G401 (cell line): ENCODE data around the gene DNAJC7. TPM values are rescaled to one million over a fixed set of nuclear protein-coding genes. Genes with fewer than 3 reads are reported as not detected.
A peak's percentile ranks its signal among the peaks of the same experiment; 100 is the strongest.
"Not testable (repeated sequence)": the region's sequence is repeated elsewhere in the genome, so short reads cannot be mapped to it uniquely, and the experiment has no call there.

ENCODE experiments used
- DNase-seq: peaks from one replicate; pipeline ENCODE4 v3.0.0-alpha.2; 2015; ENCODE audit warnings: low spot score
- in situ Hi-C: cut with HindIII; loops from 2 replicates; pipeline ENCODE4 v1.10.0; 2016; ENCODE audit warnings: low sequenced_read_pairs, mixed read lengths
- total RNA-seq: library from RNA; depleted of rRNA; stranded (reverse); fragments of >200 nt; shearing (Covaris generic); gene quantifications from 2 replicates; pipeline ENCODE4 v1.2.3, GENCODE V29; 2014

The DNAJC7 gene
- total RNA-seq, 1 experiment from 2014 or later = 158 TPM

DNA sequence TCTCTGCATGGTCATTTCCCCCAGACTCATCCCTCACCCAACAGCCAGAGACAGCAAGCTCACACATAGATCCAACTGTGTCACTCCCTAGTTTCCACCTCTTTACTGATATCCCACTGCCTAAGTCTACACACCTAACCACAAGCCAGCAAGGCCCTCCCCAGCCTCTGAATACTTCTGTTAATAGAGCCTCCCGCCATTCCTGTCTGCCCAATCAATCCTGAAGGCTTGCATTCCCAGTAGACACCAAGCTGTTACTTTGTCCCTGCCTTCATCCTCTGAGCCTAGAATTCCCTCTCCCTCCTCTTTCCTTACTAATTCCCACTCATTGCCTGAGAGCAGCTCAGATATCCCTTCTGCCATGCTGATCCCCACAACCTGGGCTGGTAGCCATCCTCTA lies 28.5 kb upstream of the DNAJC7 start:
- in situ Hi-C loops = no loop called here

DNA sequence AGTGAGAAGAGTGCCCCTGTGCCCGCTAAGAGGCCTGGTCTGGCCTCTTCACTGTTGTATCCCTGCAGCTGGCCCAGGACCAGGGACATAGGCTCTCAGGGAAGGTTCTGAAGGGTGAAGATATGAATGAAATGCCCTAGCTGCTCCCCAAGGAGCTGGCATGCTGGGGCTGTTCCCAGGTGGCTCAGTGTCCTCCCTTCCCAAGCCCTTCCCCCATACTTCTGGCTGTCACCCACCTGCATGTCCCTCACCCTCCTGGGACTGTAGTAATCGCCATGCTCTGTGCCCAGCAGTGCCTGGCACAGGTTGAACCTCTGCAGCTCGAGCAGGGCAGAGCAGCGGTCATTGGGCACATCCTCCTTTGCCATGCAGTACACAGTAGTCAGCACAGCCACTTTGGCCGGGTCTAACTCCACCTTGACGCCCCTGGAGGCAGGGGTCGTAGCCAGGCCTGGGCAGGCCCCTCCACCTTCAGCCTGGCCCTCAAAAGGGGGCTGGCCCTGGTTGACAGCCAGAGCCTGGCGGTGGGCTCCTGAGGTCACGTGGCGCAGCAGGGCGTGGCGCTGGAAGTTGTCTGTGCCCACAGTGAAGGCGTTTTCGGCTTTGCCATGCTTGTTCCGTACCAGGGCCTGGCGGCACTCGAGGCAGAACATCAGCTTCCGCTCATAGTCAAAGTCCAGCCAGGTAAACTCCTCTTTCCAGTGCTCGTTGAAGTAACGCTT lies 25.5 kb upstream of the DNAJC7 start:
- no peak for DNase-seq
- in situ Hi-C loops = no loop called here

More for the DNA sequence above, 28.5 kb upstream of the DNAJC7 start:
- no peak for DNase-seq

DNA sequence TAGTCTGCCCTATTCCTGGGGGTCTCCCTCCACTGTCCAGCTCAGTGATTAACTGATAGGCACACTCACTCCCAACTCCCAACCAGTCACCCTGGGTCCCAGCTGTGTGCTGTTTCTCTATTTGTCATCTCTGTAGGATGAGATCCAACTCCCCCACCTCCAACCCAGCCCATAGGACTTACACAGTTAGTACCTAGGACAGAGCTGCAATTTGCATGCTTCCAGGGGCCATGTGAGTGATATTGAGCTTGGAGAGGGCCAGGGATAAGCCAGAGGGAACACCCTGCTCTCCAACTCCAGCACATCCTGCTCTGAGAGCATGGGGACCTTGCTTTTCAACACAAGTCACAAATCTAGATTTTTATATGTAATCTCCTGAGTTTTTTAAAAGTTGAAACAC lies 24.4 kb upstream of the DNAJC7 start:
- in situ Hi-C loops = no loop called here
- DNase-seq = no peak

DNA sequence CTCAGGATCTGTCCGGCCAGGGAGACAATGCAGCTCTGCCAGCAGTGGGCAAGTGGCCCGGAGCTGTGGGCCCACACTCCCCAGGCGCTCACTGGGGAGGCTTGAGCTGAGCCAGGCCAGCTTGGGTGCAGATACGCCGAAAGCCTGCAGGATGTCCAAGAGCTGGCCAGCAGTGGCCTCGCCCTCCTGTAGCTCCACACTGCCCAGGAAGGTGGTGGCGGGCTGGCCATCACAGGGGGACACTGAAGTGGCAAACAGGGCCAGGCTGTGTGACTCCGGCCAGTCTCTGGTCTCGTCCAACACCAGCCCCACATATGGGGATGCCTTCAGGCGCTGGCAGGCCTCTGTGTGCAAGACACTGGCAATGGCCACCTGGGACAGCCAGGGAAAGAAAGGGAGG lies 23.6 kb upstream of the DNAJC7 start:
- no peak for DNase-seq
- in situ Hi-C loops = no loop called here

DNA sequence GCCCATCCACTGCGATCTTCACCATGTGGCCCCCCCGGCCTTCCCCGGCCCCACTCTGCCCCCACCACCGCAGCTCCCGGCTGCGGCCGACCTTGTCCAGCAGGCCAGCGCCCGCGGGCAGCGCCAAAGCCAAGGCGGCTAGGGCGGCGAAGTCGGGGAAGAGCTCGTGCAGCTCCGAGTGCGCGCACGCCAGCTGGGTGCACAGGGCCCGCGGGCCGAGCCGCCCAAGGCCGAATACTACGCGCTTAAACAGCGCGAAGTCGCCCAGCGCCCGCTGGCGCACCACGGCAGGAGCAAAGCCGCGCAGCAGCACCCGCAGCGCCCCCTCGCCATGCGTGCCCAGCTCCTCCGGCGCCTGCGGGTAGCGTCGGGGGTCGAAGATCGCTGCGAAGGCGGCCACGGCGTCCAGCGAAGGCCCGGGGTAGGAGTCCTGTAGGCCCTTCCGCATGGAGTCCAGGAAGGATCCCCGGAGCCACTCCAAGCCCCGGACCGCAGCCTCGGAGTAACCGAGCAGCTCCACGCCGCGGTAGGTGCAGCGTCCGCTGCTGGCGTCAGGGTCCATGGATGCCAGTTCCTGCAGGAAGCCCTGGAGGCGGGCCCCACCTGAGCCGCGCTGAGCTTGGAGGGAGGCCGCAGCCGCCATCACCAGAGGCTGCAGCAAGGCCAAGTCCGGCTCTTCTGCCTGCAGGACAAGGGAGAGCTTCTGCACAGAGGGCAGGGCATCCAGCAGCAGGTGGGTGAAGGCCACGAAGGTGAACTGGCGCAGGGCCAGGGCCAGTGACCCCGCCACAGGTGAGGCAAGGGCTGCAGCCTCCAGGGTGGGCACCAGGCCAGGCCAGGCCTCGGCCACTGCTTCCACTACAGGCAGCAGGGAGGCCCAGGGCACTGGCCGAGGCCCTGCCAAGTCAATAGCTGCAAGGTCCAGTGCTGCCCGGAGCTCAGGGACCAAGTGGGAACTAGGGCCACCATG lies 22.8 kb upstream of the DNAJC7 start:
- in situ Hi-C loops = no loop called here
- peak; percentile 47 for DNase-seq

DNA sequence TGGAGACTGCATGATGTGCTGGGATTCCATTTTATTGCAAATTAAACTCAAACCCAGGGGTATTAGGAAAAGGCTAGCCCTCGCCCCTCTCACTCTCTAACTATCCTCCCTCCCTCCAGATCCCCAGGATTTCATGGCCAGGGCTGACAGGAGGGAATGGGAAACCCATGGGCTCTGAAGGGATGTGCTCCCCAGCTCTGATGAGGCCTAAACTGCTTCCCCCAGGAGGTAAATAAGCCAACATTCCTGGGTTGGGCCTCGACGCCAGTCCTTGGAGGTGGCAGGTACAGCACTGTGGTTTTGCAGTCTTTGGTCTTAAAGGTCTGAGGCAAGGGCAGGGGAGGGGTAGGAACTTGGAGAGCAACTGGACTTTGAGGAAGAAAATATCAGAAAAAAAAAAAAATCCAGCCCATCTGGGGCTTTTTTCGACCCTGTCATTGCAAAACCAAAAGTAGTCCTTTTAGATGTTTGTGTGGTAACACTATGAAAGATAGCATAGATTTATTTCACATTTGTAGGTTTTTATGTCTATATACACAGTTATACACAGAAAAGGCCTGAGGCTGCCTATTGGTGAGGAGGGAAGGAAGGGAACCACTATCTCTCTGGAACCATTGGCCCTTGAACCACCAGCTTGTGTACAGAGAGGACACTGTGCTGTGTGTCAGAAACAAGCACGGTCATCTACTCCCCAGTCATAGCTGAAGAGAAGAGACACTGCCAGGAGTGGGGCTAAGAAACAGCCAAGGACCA lies 21.2 kb upstream of the DNAJC7 start:
- in situ Hi-C loops = no loop called here
- no peak for DNase-seq

DNA sequence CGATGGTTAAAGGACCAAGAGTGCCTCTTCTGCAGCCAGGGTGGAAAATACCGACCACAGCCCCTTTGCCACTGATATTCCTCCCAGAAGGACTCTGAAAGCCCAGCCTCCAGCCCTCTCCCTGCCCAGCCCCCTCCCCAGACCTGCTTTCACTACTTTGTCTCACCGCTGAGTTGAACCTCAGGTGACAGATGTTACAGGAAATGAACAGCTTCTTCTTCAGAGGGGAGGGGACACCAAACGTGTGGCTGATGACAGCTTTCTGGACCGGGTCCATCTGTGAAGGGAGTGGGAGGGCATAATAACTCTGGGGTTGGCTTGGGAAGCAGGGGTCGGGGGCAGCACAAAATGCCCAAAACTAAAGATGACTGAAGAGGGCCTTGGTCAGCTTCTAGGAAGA lies 16.8 kb upstream of the DNAJC7 start:
- in situ Hi-C loops = no loop called here
- DNase-seq = no peak

DNA sequence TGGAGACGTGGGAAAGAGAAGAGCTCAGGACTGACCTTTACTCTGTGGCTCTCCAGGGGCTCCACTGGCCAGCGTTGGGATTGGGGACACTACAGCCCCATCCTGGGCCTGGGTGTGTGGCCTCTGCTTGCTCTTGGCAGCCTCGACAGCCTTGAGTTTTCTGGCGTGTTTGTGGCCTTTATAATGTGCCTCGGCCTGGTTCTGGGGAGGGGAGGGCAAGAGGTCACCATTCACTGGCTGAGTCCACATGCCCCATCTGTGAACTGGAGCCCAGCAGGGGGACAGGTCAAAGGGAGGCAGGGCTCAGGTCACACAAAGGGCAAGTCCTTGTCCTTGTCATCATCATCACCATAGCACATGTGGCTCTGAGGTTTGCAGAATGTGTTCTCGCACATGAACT lies 14.3 kb upstream of the DNAJC7 start:
- no peak for DNase-seq
- in situ Hi-C loops = no loop called here

DNA sequence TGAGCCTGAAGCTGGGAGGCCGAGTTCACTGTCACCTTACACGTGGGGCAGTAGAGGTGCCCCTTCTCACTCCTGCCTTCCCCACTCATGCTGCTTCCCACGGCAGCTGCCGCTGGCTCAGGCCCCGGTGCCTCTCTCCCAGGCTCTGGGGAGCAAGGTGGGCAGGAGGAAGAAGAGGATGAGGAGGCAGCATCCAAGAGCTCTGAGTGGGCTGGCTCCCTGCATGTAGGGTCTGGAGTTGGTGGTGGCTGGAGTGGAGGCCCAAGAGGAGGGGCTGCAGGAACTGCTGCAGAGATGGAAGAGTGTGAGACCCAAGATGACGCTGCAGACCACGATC lies 11.5 kb upstream of the DNAJC7 start:
- no peak for DNase-seq
- in situ Hi-C loops = no loop called here

DNA sequence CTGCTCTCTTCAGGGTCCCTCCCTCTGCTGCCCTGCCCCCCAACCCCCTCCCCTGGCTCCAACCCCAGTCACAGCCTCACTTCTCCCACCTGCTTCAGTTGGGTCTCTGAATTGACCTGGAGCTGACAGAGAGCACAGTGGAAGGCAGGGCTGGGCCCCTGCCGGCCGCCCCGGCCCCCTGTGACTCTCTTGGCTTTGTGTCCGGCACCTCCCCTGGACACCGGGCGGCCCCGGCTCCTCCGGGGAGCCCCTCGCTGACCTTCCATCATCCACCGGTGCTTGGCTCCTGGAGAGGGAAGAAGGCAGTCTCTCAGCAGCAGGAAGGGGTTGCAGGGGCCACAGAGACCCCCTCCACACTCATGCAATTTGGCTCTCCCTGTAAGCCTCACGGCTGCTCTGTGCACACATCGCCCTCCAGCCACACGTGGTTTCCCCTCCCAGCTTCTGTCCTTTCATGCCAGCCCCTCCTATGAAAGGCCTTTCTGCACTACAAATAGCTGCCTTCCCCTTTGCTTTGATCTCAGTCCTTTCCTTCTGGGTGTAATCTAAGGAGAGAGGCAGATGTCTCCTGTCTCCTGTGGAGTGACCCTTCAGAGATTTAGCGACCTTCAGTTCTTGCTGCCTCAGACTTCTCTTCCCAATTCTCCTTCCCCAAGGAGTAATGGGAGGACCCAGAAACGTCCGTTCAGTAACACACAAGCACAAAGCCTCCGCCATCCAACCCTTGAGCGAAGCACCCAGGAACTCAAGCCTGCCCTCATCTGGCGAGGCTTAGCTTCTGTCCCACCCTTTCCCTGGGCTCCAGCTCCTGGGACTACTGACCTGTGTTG lies 10.9 kb upstream of the DNAJC7 start:
- peak; percentile 22 for DNase-seq
- in situ Hi-C loops = no loop called here

DNA sequence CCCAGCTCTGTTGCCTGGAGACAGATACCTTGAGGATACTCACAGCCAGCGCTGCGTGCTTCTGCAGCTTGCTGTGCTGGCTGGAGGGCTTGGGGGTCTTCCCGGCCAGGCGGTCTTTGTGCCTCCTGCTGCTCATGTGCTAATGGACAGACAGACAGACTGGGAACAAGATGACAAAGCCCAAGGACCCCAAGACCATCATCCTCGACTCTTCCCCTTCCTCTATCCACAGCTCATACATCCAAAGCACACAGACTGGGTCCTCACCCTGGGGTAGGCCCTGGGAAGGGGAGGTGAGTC lies 10.3 kb upstream of the DNAJC7 start:
- no peak for DNase-seq
- in situ Hi-C loops = no loop called here

DNA sequence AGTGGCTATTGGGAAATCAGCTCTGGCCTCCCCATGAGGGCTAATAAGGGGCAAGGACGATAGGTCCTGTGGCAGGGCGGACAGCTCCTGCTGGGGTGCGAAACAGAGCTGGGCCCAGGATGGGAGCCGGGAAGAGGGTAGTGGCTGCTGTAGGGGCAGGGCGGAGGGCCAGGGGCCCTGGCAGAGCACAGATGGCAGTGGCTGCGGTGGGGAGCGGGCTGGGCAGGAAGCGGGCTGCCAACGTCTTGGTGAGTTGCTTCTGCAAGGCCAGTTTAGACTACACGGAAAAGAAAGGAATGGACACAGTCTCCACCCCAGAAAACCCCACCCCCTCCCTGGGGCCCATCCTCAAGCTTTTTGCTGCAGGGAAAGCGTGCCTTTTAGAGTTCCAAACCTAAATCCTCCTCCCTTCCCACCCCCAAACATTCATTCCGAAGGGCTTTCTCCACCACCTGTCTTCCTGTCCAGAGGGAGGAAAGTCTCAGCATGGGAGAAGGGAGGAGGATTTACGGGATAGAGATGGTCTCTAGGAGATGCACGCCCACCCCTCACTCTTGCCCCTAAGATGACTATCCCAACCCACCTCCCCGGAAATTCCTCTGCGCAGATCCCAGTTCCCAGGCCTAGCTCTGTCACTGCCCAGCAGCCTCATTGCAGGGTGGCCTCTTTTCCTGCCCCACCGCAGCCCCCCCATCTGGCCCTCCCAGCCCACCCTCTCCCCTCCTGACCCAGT lies 9.8 kb upstream of the DNAJC7 start:
- in situ Hi-C loops = no loop called here

DNA sequence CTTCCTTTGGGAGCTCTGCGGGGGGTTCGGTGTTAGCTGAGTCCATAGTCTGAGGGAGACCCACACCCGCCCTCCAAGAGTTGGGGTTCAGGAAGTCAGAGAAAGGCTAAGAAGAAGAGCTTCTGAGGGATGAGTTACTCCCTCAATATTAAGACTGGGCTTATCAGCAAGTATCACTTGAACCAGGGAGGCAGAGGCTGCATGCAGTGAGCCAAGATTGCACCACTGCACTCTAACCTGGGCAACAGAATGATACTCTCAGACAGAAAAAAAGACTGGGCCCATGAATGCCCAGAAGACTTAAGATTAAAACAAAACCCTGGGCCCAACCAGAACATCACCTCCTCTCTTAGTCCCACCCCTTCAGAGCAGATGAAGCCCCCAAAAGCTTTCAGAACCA lies 8.7 kb upstream of the DNAJC7 start:
- in situ Hi-C loops = no loop called here
- no peak for DNase-seq

More for the DNA sequence above, 9.8 kb upstream of the DNAJC7 start:
- DNase-seq = no peak

DNA sequence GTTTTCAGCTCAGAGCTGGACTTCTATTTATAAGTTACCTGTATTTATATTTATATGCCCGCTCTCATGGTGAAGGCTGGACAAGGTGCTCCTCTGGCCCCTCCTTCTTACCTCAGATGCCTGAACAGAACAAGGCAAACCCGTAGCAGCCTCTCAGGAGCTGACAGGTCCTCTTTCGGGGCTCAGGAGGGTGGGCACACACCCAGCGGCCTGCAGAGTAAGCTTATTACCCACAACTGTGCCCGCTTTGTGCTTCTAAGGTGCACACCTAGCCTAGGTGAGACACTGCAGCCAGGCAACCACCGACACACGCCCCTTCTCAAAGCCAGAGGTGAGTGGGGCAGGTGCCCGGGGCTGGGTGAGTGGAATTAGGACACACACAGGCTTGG lies 7.9 kb upstream of the DNAJC7 start:
- in situ Hi-C loops = no loop called here
- DNase-seq = no peak

DNA sequence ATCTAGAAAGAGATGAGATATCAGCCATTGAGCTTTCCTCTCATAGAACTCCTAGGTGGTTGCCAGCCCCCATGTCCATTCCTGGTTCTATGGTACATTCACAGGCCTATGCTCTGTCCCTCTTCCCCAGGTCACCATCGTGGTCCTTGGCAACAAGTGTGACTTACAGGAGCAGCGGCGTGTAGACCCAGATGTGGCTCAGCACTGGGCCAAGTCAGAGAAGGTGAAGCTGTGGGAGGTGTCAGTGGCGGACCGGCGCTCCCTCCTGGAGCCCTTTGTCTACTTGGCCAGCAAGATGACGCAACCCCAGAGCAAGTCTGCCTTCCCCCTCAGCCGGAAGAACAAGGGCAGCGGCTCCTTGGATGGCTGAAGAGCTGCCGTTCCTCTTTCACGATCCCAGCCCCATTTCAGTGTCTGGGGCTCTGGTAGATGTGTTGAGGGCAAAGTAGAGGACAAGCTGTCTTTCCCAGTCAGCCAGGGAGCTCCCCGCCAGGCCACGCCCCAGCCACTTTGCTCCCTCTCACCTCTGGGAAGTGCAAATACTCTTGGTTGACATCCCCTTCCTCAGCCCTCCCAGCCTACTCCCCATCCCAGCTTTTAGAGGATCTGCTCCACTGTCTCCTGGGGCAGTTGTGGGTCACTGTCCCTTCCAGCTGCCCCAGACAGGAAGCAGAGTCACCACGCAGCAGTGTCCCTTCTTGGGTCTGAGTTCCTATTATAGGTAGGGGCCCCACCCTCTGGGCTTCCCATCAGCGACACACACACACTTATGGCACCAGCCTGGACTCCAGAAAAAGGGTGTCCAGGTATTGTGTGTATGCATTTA lies 6.5 kb upstream of the DNAJC7 start:
- in situ Hi-C loops = no loop called here
- no peak for DNase-seq

DNA sequence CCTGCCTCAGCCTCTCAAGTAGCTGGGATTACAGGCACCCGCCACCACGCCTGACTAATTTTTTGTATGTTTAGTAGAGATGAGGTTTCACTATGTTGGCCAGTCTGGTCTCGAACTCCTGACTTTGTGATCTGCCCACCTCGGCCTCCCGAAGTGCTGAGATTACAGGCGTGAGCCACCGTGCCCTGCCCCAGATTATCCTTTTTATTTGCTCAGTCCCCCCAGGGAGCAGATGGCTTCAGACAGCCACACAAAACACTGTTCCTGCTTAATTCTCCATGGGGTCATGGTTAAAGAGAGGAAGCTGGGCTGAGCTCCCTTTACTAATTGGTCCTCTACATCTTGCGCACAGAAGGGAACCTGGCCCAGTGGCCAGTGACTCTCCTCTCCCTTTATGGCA lies 3.6 kb upstream of the DNAJC7 start:
- DNase-seq, in situ Hi-C loops: not testable (repeated sequence)

DNA sequence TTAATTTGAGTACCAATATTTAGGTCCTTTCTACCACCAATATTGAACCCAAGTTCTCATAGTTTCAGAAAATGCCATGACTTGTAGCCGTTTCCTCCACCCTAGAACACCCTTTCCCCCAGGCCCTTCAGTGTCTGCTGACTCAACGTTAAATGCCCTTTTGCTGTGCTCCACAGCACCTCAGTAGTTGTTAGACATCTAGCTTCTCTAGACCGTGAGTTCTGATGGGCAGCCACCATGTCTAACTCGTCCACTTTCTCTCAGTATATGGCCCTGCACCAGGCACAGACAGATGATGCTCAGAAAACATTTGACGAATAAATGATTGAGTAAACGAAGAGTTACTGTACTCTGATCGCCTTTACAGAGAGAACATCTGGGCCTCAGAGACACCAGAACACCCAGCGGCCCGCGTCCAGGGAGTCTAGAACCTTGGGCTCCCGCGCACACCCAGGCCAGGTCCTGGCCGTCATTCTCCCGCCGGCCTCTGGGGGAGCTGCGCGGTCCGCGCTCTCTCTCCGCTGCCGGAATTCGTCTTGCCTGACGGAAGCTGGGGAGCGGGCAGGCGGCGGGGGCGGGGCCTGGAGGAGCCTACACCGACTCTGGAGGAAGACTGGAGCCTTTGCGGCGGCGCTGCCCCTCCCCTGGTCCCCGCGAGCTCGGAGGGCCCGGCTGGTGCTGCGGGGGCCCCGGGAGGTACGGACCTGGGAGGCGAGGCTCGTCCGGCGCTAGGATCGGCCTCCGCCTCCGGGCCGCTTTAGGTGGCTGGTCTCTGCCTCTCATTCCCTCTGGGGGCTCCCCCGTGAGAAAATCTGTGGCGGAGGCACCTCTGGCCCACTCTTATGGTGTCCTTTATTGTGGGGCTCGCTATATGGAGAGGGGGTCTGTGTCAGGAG lies 2.5 kb upstream of the DNAJC7 start, which contains the start of gene NKIRAS2:
NKIRAS2 (plus strand) TSS at position 582 of the 896 bp plus-strand sequence. CDS start 1,488 bp downstream, outside the sequence.
- in situ Hi-C loops = no loop called here
- peak; percentile 89 for DNase-seq
